GM23338 (cell line): ENCODE results near the gene HAO1. TPM values are rescaled to one million over a fixed set of nuclear protein-coding genes. Genes with fewer than 3 reads are reported as not detected.

Source experiments
- ATAC-seq: fragments of 200-7000 bp; cut with Tn5 transposase; 3 replicates; pipeline ENCODE4 v1.9.1; 2020
- DNase-seq: peaks from one replicate; pipeline ENCODE4 v3.0.0-alpha.2; 2015; ENCODE audit warnings: low spot score
- H2AFZ ChIP-seq: fragments of 200-600 bp; sonication (generic); 2 replicates; pipeline ENCODE4 v1.8.0; 2016; ENCODE audit warnings: antibody characterized with exemption, mild to moderate bottlenecking, moderate library complexity
- H3F3A ChIP-seq: fragments of 200-600 bp; sonication (generic); replicated peaks from 2 replicates; pipeline ENCODE4 v1.8.0; 2017; ENCODE audit warnings: antibody characterized with exemption, mixed run types, low read depth
- H3K27ac ChIP-seq: fragments of 200-600 bp; sonication (generic); 2 replicates; pipeline ENCODE4 v1.6.1; 2016; ENCODE audit warnings: low read depth
- H3K27me3 ChIP-seq: fragments of 200-600 bp; sonication (generic); 2 replicates; pipeline ENCODE4 v1.8.0; 2016; ENCODE audit warnings: mild to moderate bottlenecking, mixed run types, moderate library complexity; ENCODE audit not compliant: insufficient read depth
- H3K36me3 ChIP-seq: fragments of 200-600 bp; sonication (generic); 2 replicates; pipeline ENCODE4 v1.8.0; 2016; ENCODE audit warnings: mild to moderate bottlenecking; ENCODE audit not compliant: insufficient read depth
- H3K4me1 ChIP-seq: fragments of 200-600 bp; sonication (generic); 2 replicates; pipeline ENCODE4 v1.8.0; 2016; ENCODE audit warnings: mild to moderate bottlenecking, moderate library complexity; ENCODE audit not compliant: insufficient read depth
- H3K4me2 ChIP-seq: fragments of 200-600 bp; sonication (generic); 2 replicates; pipeline ENCODE4 v1.7.1; 2017; ENCODE audit warnings: mixed run types
- H3K4me3 ChIP-seq: fragments of 200-600 bp; sonication (generic); 2 replicates; pipeline ENCODE4 v1.6.1; 2016; ENCODE audit warnings: mixed run types
- H3K79me2 ChIP-seq: fragments of 200-600 bp; sonication (generic); replicated peaks from 2 replicates; pipeline ENCODE4 v1.8.0; 2017; ENCODE audit warnings: mild to moderate bottlenecking; ENCODE audit not compliant: insufficient read depth
- H3K9me2 ChIP-seq: fragments of 200-600 bp; sonication (generic); 2 replicates; pipeline ENCODE4 v1.8.0; 2017; ENCODE audit not compliant: insufficient read depth
- H4K20me1 ChIP-seq: fragments of 200-600 bp; sonication (generic); replicated peaks from 2 replicates; pipeline ENCODE4 v1.8.0; 2017; ENCODE audit warnings: mild to moderate bottlenecking; ENCODE audit not compliant: insufficient read depth
- H3K27ac Mint-ChIP-seq: 2 replicates; pipeline ENCODE4 v1.8.0; 2020; ENCODE audit warnings: inconsistent platforms, mild to moderate bottlenecking, moderate library complexity, mixed read lengths
- H3K27me3 Mint-ChIP-seq: 3 replicates; pipeline ENCODE4 v1.8.0; 2022; ENCODE audit warnings: low read depth, mild to moderate bottlenecking, moderate library complexity, mixed read lengths, inconsistent platforms; ENCODE audit not compliant: insufficient read depth, poor library complexity
- H3K36me3 Mint-ChIP-seq: 3 replicates; pipeline ENCODE4 v1.8.0; 2021; ENCODE audit warnings: low read depth, mild to moderate bottlenecking, inconsistent platforms, moderate library complexity, mixed read lengths
- H3K4me1 Mint-ChIP-seq: 3 replicates; pipeline ENCODE4 v1.8.0; 2020; ENCODE audit warnings: mild to moderate bottlenecking, inconsistent platforms, mixed read lengths
- H3K4me3 Mint-ChIP-seq: 3 replicates; pipeline ENCODE4 v1.8.0; 2021; ENCODE audit warnings: moderate library complexity, mild to moderate bottlenecking, inconsistent platforms, mixed read lengths
- H3K9me3 Mint-ChIP-seq: 3 replicates; pipeline ENCODE4 v1.8.0; 2020; ENCODE audit warnings: moderate library complexity, mild to moderate bottlenecking, inconsistent platforms, mixed read lengths
- CREB1 ChIP-seq: fragments of 250-450 bp; sonication (Bioruptor Pico); IDR thresholded peaks from 2 replicates; pipeline ENCODE4 v1.5.0; 2020; ENCODE audit warnings: low read depth, mild to moderate bottlenecking, moderate library complexity
- EZH2 ChIP-seq: fragments of 200-600 bp; sonication (generic); IDR thresholded peaks from one replicate; pipeline ENCODE4 v1.8.0; 2017; ENCODE audit warnings: antibody characterized with exemption, mild to moderate bottlenecking, low read depth; ENCODE audit not compliant: unreplicated experiment
- EZH2phosphoT487 ChIP-seq: fragments of 200-600 bp; sonication (generic); IDR thresholded peaks from one replicate; pipeline ENCODE4 v1.8.1; 2018; ENCODE audit warnings: antibody characterized with exemption; ENCODE audit not compliant: unreplicated experiment
- JUNB ChIP-seq: IDR thresholded peaks from one replicate; pipeline ENCODE4 v1.6.1; 2016; ENCODE audit warnings: antibody characterized with exemption; ENCODE audit not compliant: unreplicated experiment
- NANOG ChIP-seq: IDR thresholded peaks from 2 replicates; pipeline ENCODE4 v1.6.1; 2016; ENCODE audit warnings: antibody characterized with exemption, borderline replicate concordance
- POLR2AphosphoS5 ChIP-seq: IDR thresholded peaks from 2 replicates; pipeline ENCODE4 v1.6.1; 2016; ENCODE audit warnings: antibody characterized with exemption, low read depth
- REST ChIP-seq: IDR thresholded peaks from one replicate; pipeline ENCODE4 v1.6.1; 2018; ENCODE audit warnings: antibody characterized with exemption; ENCODE audit not compliant: unreplicated experiment
- STAT1 ChIP-seq: IDR thresholded peaks from one replicate; pipeline ENCODE4 v1.6.1; 2016; ENCODE audit warnings: antibody characterized with exemption; ENCODE audit not compliant: unreplicated experiment
- ZNF114 ChIP-seq: fragments of 250-450 bp; sonication (Bioruptor Pico); IDR thresholded peaks from 2 replicates; pipeline ENCODE4 v1.5.0; 2020; ENCODE audit warnings: mild to moderate bottlenecking, moderate library complexity
- ZNF331 ChIP-seq: fragments of 250-450 bp; sonication (Bioruptor Pico); IDR thresholded peaks from 2 replicates; pipeline ENCODE4 v1.5.0; 2020; ENCODE audit warnings: low read depth, mild to moderate bottlenecking, moderate library complexity
- polyA plus RNA-seq: library from polyadenylated mRNA; unstranded; fragments of >200 nt; fragmentation: Nextera tagmentation; extraction: Ambion mirVana; gene quantifications from 2 replicates; pipeline ENCODE4 v1.2.1, GENCODE V29; 2016
- total RNA-seq: library from RNA; depleted of rRNA; stranded (reverse); fragments of >200 nt; shearing (Covaris generic); gene quantifications from 2 replicates; pipeline ENCODE4 v1.2.3, GENCODE V29; 2014
- TF ChIP-seq, protein P1 (sequence below), 2 experiments: fragments of 200-600 bp in 1 of 2; sonication (generic) in 1 of 2; conservative IDR thresholded peaks; 2 replicates each; pipeline versions ENCODE4 v1.5.1 to v1.6.1; 2016 to 2017; ENCODE audit warnings: antibody characterized with exemption in 2 of 2, low read depth in 2 of 2, mild to moderate bottlenecking in 2 of 2, moderate library complexity in 1 of 2
- TF ChIP-seq, protein P2 (sequence below): fragments of 250-450 bp; sonication (Bioruptor Pico); IDR thresholded peaks from 2 replicates; pipeline ENCODE4 v1.5.0; 2020; ENCODE audit warnings: mild to moderate bottlenecking, moderate library complexity
- TF ChIP-seq, protein P3 (sequence below): IDR thresholded peaks from 2 replicates; pipeline ENCODE4 v1.6.1; 2016; ENCODE audit warnings: antibody characterized with exemption

HAO1 gene
- total and polyA plus RNA-seq, 2 experiments from 2014 or later: not detected

GRCh38 chr20:7937328-7937727 is 2.9 kb downstream of the HAO1 start:
- Mint-ChIP-seq H3K4me1 (peaks cover 3% of the 10 kb centered on the region; the same call in 1 of the 3 replicates), H3K36me3 (peaks cover 6% of the 10 kb centered on the region; the same call in 2 of the 3 replicates)

More at GRCh38 chr20:7937328-7937727, 2.9 kb downstream of the HAO1 start:
- Mint-ChIP-seq H3K27ac (no peak overlapping the region), H3K27me3 (peaks cover 2% of the 10 kb centered on the region), H3K9me3 (peaks cover 13% of the 10 kb centered on the region), H3K4me3 (no peak overlapping the region)
- no peaks in the 10 kb centered on the region for H3K79me2 ChIP-seq
- H3K9me2 ChIP-seq: no peaks in the 10 kb centered on the region
- H3K36me3 ChIP-seq: no peaks in the 10 kb centered on the region
- H3K27ac ChIP-seq: no peak overlapping the region
- TF ChIP-seq, protein P1, sequence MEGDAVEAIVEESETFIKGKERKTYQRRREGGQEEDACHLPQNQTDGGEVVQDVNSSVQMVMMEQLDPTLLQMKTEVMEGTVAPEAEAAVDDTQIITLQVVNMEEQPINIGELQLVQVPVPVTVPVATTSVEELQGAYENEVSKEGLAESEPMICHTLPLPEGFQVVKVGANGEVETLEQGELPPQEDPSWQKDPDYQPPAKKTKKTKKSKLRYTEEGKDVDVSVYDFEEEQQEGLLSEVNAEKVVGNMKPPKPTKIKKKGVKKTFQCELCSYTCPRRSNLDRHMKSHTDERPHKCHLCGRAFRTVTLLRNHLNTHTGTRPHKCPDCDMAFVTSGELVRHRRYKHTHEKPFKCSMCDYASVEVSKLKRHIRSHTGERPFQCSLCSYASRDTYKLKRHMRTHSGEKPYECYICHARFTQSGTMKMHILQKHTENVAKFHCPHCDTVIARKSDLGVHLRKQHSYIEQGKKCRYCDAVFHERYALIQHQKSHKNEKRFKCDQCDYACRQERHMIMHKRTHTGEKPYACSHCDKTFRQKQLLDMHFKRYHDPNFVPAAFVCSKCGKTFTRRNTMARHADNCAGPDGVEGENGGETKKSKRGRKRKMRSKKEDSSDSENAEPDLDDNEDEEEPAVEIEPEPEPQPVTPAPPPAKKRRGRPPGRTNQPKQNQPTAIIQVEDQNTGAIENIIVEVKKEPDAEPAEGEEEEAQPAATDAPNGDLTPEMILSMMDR (conservative IDR thresholded peaks at IDR 0.05; ENCODE audit: low read depth in 2 of 2): no peak
- TF ChIP-seq STAT1 (no peak), NANOG (no peak), CREB1 (CRISPR knock-in tag) (no peak), ZNF114 (CRISPR knock-in tag) (no peak), REST (no peak), ZNF331 (CRISPR knock-in tag) (no peak), EZH2 (no peak), JUNB (no peak), EZH2phosphoT487 (no peak), POLR2AphosphoS5 (no peak)
- TF ChIP-seq, protein P2, sequence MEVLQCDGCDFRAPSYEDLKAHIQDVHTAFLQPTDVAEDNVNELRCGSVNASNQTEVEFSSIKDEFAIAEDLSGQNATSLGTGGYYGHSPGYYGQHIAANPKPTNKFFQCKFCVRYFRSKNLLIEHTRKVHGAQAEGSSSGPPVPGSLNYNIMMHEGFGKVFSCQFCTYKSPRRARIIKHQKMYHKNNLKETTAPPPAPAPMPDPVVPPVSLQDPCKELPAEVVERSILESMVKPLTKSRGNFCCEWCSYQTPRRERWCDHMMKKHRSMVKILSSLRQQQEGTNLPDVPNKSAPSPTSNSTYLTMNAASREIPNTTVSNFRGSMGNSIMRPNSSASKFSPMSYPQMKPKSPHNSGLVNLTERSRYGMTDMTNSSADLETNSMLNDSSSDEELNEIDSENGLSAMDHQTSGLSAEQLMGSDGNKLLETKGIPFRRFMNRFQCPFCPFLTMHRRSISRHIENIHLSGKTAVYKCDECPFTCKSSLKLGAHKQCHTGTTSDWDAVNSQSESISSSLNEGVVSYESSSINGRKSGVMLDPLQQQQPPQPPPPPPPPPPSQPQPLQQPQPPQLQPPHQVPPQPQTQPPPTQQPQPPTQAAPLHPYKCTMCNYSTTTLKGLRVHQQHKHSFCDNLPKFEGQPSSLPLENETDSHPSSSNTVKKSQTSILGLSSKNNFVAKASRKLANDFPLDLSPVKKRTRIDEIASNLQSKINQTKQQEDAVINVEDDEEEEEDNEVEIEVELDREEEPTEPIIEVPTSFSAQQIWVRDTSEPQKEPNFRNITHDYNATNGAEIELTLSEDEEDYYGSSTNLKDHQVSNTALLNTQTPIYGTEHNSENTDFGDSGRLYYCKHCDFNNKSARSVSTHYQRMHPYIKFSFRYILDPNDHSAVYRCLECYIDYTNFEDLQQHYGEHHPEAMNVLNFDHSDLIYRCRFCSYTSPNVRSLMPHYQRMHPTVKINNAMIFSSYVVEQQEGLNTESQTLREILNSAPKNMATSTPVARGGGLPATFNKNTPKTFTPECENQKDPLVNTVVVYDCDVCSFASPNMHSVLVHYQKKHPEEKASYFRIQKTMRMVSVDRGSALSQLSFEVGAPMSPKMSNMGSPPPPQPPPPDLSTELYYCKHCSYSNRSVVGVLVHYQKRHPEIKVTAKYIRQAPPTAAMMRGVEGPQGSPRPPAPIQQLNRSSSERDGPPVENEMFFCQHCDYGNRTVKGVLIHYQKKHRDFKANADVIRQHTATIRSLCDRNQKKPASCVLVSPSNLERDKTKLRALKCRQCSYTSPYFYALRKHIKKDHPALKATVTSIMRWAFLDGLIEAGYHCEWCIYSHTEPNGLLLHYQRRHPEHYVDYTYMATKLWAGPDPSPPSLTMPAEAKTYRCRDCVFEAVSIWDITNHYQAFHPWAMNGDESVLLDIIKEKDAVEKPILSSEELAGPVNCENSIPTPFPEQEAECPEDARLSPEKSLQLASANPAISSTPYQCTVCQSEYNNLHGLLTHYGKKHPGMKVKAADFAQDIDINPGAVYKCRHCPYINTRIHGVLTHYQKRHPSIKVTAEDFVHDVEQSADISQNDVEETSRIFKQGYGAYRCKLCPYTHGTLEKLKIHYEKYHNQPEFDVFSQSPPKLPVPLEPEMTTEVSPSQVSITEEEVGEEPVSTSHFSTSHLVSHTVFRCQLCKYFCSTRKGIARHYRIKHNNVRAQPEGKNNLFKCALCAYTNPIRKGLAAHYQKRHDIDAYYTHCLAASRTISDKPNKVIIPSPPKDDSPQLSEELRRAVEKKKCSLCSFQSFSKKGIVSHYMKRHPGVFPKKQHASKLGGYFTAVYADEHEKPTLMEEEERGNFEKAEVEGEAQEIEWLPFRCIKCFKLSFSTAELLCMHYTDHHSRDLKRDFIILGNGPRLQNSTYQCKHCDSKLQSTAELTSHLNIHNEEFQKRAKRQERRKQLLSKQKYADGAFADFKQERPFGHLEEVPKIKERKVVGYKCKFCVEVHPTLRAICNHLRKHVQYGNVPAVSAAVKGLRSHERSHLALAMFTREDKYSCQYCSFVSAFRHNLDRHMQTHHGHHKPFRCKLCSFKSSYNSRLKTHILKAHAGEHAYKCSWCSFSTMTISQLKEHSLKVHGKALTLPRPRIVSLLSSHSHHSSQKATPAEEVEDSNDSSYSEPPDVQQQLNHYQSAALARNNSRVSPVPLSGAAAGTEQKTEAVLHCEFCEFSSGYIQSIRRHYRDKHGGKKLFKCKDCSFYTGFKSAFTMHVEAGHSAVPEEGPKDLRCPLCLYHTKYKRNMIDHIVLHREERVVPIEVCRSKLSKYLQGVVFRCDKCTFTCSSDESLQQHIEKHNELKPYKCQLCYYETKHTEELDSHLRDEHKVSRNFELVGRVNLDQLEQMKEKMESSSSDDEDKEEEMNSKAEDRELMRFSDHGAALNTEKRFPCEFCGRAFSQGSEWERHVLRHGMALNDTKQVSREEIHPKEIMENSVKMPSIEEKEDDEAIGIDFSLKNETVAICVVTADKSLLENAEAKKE: no peak
- TF ChIP-seq, protein P3, sequence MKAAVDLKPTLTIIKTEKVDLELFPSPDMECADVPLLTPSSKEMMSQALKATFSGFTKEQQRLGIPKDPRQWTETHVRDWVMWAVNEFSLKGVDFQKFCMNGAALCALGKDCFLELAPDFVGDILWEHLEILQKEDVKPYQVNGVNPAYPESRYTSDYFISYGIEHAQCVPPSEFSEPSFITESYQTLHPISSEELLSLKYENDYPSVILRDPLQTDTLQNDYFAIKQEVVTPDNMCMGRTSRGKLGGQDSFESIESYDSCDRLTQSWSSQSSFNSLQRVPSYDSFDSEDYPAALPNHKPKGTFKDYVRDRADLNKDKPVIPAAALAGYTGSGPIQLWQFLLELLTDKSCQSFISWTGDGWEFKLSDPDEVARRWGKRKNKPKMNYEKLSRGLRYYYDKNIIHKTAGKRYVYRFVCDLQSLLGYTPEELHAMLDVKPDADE: no peak
- no peak for ATAC-seq
- H4K20me1 ChIP-seq: no peaks in the 10 kb centered on the region
- H3K4me1 ChIP-seq: no peaks in the 10 kb centered on the region
- H2AFZ ChIP-seq: no peak overlapping the region
- H3F3A ChIP-seq: no peaks in the 10 kb centered on the region
- no peak overlapping the region for H3K4me2 ChIP-seq
- H3K4me3 ChIP-seq: no peak overlapping the region
- DNase-seq: no peak
- H3K27me3 ChIP-seq: no peaks in the 10 kb centered on the region
